KMS-11 (cell line): ENCODE data around the gene TRPM2.
"Not testable (repeated sequence)": the region's sequence is repeated elsewhere in the genome, so short reads cannot be mapped to it uniquely, and the experiment has no call there.

Source experiments
- H2AFZ ChIP-seq: fragments of 200-600 bp; sonication (generic); 2 replicates; pipeline ENCODE4 v1.6.1; 2016; ENCODE audit warnings: antibody characterized with exemption, mixed run types, low read depth
- H3K27ac ChIP-seq: fragments of 200-600 bp; sonication (generic); 2 replicates; pipeline ENCODE4 v1.6.1; 2016; ENCODE audit warnings: mild to moderate bottlenecking, mixed run types
- H3K27me3 ChIP-seq: fragments of 200-600 bp; sonication (generic); 2 replicates; pipeline ENCODE4 v1.6.1; 2017; ENCODE audit warnings: mild to moderate bottlenecking, low read depth, mixed run types, moderate library complexity; ENCODE audit not compliant: insufficient read depth
- H3K36me3 ChIP-seq: fragments of 200-600 bp; sonication (generic); 2 replicates; pipeline ENCODE4 v1.6.1; 2017; ENCODE audit warnings: mild to moderate bottlenecking, mixed run types; ENCODE audit not compliant: insufficient read depth
- H3K4me1 ChIP-seq: fragments of 200-600 bp; sonication (generic); 2 replicates; pipeline ENCODE4 v1.6.1; 2016; ENCODE audit warnings: mild to moderate bottlenecking, low read depth, mixed run types; ENCODE audit not compliant: poor library complexity, severe bottlenecking
- H3K4me2 ChIP-seq: fragments of 200-600 bp; sonication (generic); 2 replicates; pipeline ENCODE4 v1.7.0; 2016; ENCODE audit warnings: mild to moderate bottlenecking, mixed run types
- H3K4me3 ChIP-seq: fragments of 200-600 bp; sonication (generic); IDR thresholded peaks from 2 replicates; pipeline ENCODE4 v1.6.1; 2017; ENCODE audit warnings: low read depth, low read length, mixed read lengths; ENCODE audit not compliant: insufficient read depth
- H3K79me2 ChIP-seq: fragments of 200-600 bp; sonication (generic); 2 replicates; pipeline ENCODE4 v1.6.1; 2016; ENCODE audit warnings: low read depth, mixed run types; ENCODE audit not compliant: insufficient read depth
- H3K9ac ChIP-seq: fragments of 200-600 bp; sonication (generic); 2 replicates; pipeline ENCODE4 v1.6.1; 2016; ENCODE audit warnings: mild to moderate bottlenecking, mixed run types
- H4K20me1 ChIP-seq: fragments of 200-600 bp; sonication (generic); 2 replicates; pipeline ENCODE4 v1.6.1; 2016; ENCODE audit warnings: mild to moderate bottlenecking, mixed run types; ENCODE audit not compliant: insufficient read depth
- TF ChIP-seq, protein P1 (sequence below): fragments of 200-600 bp; sonication (generic); conservative IDR thresholded peaks from 2 replicates; pipeline ENCODE4 v1.6.1; 2017; ENCODE audit warnings: low read depth, mild to moderate bottlenecking, antibody characterized with exemption, low read length, moderate library complexity, mixed read lengths

The TRPM2 gene

DNA sequence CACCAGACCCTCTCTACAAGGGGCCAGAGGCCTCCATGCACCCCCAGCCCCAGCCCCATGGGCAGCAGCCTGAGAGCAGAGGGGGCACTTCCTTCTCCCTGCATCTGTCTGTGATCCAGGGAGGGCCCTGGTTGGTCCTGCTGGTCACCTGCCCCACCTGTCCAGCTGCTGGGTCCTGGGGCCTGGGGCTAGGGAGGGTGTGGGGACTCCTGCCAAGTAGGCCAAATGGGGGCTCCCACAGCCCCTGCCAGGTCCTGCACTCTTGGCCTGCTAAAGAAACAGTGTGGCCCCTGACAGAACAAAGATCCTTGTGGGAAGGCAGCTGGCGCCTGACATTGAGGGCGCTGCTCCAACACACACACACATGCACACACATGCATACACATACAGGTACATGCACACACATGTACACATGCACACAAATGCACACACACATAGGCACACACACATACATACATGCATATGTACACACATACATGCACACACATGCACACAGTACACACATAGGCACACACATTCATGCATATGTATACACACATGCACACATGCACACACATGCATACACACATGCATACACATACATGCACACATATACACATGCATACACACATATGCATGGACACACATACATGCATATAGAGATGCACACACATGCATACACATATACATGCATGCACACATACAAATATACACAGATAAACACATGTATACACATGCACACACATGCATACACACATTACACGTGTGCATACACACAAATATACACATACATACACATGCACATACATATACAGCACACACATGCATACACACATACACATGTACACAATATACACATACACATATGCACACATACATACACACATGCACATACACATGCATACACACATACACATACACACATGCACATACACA lies 49.9 kb downstream of the TRPM2 start:
- Histone ChIP-seq H3K4me1 (no peaks in the 10 kb centered on the region), H3K4me2 (no peak overlapping the region), H3K4me3 (no peak overlapping the region), H3K27me3 (peaks cover 30% of the 10 kb centered on the region), H3K36me3 (no peaks in the 10 kb centered on the region), H3K79me2 (no peaks in the 10 kb centered on the region), H3K9ac (no peak overlapping the region), H2AFZ (no peak overlapping the region), H3K27ac (no peak overlapping the region), H4K20me1 (no peaks in the 10 kb centered on the region)
- TF ChIP-seq, protein P1, sequence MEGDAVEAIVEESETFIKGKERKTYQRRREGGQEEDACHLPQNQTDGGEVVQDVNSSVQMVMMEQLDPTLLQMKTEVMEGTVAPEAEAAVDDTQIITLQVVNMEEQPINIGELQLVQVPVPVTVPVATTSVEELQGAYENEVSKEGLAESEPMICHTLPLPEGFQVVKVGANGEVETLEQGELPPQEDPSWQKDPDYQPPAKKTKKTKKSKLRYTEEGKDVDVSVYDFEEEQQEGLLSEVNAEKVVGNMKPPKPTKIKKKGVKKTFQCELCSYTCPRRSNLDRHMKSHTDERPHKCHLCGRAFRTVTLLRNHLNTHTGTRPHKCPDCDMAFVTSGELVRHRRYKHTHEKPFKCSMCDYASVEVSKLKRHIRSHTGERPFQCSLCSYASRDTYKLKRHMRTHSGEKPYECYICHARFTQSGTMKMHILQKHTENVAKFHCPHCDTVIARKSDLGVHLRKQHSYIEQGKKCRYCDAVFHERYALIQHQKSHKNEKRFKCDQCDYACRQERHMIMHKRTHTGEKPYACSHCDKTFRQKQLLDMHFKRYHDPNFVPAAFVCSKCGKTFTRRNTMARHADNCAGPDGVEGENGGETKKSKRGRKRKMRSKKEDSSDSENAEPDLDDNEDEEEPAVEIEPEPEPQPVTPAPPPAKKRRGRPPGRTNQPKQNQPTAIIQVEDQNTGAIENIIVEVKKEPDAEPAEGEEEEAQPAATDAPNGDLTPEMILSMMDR: no peak

GRCh38 chr21:44404482-44404881 lies 51.1 kb downstream of the TRPM2 start:
- not testable (repeated sequence) for H3K4me2 ChIP-seq, H4K20me1 ChIP-seq, H3K4me1 ChIP-seq, H3K36me3 ChIP-seq, H3K27ac ChIP-seq, H3K4me3 ChIP-seq, H2AFZ ChIP-seq, H3K9ac ChIP-seq, H3K79me2 ChIP-seq
- H3K27me3 ChIP-seq: peaks cover 22% of the 10 kb centered on the region; the same call in 1 of the 2 replicates

- Histone ChIP-seq H3K4me3 (no peak overlapping the region), H3K36me3 (no peaks in the 10 kb centered on the region), H3K79me2 (no peaks in the 10 kb centered on the region), H4K20me1 (no peaks in the 10 kb centered on the region), H3K4me2 (no peak overlapping the region), H3K9ac (no peak overlapping the region), H2AFZ (no peak overlapping the region), H3K27me3 (peaks cover 14% of the 10 kb centered on the region; the same call in 1 of the 2 replicates), H3K27ac (no peak overlapping the region), H3K4me1 (no peaks in the 10 kb centered on the region)
- TF ChIP-seq, protein P1: no peak
These were observed 51.9 kb downstream of the TRPM2 start for GRCh38 chr21:44405091-44405947.

DNA sequence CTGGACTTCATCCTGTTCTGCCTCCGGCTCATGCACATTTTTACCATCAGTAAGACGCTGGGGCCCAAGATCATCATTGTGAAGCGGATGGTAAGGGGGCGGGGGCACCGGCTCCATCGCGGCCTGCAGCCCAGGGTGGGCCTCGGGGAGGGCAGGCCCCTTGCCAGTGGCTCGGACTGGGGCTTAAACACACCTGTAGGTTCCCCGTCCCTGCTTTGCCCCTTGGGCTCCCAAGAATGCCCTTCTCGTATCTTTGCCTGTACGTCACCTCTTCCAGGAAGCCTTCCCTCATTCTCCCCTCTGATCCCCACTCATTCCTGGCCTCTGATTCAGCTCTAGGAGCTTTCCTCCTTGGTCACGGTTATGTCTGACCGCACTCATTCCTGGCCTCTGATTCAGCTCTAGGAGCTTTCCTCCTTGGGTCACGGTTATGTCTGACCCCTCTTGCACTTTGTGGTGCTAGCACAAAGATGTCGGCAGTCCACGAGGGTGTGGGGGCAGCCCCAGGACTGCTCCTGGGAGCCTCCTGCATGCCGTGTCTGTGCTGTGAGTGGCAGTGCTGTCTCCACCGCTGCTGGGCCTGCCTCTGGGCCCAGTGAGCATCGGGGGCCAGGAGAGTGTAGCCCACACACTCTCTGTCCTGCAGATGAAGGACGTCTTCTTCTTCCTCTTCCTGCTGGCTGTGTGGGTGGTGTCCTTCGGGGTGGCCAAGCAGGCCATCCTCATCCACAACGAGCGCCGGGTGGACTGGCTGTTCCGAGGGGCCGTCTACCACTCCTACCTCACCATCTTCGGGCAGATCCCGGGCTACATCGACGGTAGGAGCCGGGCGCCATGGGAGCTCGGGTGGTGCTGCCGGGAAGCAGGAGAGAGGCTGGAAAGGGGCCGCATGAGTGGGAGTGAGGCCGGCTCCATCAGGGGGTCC lies 52.8 kb downstream of the TRPM2 start:
- no peaks in the 10 kb centered on the region for H4K20me1 ChIP-seq
- H3K27ac ChIP-seq: no peak overlapping the region
- H3K4me1 ChIP-seq: no peaks in the 10 kb centered on the region
- no peaks in the 10 kb centered on the region for H3K36me3 ChIP-seq
- H2AFZ ChIP-seq: no peak overlapping the region
- no peak overlapping the region for H3K9ac ChIP-seq
- H3K4me2 ChIP-seq: no peak overlapping the region
- no peaks in the 10 kb centered on the region for H3K79me2 ChIP-seq
- H3K4me3 ChIP-seq: no peak overlapping the region
- H3K27me3 ChIP-seq: peaks cover 5% of the 10 kb centered on the region; the same call in 1 of the 2 replicates
- TF ChIP-seq, protein P1: no peak
